Superior temporal gyrus (tissue), 1 donor: ENCODE results near the gene BRF1.

Experiments used
- DNase-seq: peaks from one replicate; pipeline ENCODE4 v3.0.0-alpha.2; 2016; ENCODE audit errors: extremely low spot score

Gene BRF1

GRCh38 chr14:105211086-105211757 lies 89.6 kb downstream of the BRF1 start:
- DNase-seq, result no peak

DNA sequence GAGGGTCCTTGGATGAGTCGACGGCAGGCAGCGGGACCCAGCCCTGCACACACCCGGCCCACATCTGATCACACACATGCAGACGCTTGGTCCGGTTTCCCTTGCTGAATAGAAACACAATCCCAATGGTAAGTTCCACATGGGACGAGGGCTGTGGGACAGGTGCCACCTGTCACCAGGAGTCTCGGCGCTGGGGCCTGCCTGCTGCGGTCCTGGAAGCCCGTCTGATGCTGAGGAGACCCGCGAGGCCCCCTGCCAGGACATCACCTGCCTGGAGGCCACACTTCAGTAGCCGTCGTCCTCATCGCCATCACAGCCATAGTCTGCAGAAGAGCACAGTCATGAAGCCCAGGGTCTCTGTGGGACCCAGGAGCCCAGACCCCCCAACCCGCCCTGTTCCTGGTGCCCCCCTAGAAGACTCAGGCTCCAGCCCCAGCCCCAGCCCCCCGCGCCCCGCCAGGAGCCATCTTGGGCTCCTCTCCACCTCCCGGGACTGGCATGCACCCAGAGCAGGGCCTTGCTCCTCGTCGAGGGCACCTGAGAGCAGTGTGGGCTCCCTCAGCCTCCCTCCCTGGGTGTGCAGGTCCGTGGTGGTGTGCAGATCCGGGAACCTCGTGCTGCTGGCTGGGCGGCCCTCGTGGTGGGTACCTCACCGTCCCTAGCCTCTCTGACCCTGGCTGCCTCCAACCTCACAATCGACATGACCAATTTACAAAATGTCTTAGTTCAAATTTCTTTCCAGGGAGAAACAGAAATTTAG lies 90.4 kb downstream of the BRF1 start:
- DNase-seq, result no peak

- no peak for DNase-seq
Observed at GRCh38 chr14:105209646-105210045, 91.2 kb downstream of the BRF1 start.

GRCh38 chr14:105209091-105209490 lies 91.7 kb downstream of the BRF1 start:
- no peak for DNase-seq

DNA sequence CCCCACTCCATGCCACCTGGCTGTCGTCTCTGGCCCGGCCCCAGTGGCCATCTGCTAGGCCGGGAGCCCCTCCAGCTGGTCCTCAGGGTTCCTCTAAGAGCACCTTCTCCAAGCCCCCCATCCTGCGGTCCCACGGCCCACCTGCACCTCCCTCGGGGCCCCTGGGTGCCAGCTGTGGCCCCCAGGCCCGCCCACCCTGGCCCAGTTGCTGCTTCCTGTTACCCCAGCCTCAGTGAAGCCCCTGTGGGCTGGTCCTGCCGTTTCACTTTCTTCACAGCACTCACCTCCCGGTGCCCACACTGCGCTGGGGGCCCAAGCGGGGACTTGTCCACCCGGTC lies 92.1 kb downstream of the BRF1 start:
- DNase-seq, result no peak

DNA sequence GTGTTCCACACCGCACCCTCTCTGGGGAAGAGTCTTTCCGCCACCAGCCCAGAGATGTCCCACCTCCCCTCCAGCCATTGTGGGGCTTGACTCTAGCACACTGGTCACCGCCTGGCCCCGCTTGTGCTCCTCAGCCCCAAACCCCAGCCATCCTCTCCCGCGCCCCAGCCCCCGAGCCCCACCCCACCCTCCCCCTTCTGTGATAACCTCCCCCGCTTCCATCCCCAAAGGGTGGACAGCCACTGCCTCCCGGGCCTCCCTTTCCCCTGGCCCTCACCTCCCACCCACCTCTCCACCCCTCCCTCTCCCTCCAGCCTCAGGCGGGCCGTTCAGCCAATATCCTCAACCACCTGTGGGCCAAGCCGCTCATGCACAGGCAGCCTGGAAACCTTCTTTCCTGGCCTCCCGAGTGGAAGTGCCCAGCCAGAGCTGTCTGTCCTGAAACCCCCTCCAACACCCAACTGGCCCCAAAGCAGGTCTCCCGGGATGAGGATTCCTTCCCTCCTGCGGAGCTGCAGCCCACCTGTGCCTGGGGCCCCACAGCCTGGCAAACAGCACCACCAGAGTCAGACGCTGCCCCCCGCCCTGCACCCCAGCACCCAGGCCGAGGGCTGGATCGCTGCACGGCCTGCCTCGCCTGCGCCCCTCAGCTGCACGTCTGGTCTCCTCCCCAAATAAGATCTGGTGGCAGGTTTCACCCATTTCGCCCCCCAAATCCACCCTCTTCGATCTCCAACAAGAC lies 92.6 kb downstream of the BRF1 start:
- no peak for DNase-seq

- DNase-seq, result no peak
Observed at GRCh38 chr14:105207460-105207901, 93.3 kb downstream of the BRF1 start.

DNA sequence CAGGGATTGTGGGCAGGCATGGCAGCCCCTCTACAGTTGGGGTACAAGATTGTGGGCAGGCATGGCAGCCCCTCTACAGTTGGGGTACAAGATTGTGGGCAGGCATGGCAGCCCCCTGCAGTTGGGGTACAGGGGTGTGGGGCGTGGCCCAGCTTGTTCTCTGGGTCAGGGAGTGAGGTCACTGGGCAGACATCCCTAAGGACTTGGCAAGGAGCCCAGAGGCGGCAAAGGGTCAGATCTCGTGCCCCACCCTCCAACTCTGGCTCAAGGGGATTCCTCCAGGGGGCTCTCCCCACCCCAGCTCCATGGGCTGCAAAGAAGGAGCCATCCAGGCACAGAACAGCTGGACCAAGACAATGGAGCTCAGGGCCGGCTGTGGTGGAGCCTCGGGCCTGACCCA lies 93.9 kb downstream of the BRF1 start:
- DNase-seq, result no peak

DNA sequence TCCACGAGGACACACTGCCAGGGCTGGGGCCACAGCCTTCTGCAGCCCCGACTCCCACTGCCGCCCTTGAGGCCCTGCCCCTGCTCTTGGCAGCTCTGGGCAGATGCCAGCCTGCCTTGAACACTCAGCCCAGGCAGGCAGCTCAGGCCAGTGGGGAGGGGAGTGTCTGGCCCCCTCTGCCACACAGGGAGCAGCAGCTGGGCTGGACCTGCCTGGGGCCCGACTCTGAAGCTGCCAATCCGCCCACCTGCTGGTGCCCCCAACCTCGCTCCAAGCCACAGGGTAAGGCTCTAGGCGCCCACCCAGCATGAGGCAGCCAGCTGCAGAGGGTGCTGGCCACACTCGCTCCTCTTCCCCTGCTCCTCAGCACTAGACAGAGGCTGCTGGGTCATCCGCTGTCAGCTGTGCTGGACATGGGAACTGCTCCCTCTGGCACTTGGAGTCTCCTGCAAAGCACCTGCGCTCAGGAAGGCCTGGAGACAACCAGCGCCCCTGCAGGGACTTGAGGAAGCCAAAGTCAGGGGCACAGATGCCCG lies 95.1 kb downstream of the BRF1 start:
- no peak for DNase-seq

- DNase-seq, result no peak
Observed at GRCh38 chr14:105204931-105205672, 95.7 kb downstream of the BRF1 start.

- DNase-seq, result peak; percentile 72
Observed at GRCh38 chr14:105204206-105204930, 96.4 kb downstream of the BRF1 start.

DNA sequence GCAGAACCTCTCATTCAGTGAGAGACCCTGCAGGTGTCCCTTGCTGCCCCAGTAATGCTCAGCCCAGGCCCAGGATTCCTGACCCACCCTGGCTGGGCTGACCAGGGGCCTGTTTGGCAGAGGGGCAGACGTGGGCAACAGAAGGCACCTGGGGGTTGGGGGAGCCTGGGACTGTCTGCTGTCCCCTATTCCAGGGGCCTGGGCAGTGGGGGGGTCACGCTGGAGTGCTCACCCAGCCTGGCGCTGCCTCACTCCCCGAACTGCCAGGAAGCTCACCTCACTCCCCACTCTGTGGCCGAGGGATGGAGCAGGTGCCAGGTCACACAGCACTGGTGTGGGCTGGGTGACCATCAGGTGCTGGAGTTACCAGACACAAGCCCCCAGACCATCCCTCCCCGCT lies 97.1 kb downstream of the BRF1 start:
- no peak for DNase-seq

DNA sequence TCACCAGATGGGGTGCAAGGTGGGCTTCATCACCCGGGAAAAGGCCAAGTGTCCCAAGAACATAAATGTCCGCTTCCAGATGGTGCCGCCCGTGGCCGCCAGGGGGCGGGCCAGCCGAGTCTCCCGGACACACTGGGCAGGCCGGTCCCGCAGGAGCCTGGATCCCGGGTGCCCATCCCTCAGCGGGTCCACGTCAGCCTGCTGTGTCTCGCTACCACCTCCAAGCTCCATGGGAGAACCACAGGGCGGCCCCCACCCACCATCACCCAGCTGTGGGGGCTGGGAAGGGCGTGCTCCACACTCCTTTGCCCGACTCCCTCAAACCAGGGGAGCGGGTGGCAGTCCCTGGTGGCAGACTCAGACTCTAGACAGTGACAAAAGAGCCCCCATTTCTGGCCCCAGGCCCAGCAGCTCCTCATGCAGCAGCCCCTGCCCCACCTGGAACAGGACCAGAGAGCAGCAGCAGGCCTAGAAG lies 97.7 kb downstream of the BRF1 start:
- peak; percentile 78 for DNase-seq

DNA sequence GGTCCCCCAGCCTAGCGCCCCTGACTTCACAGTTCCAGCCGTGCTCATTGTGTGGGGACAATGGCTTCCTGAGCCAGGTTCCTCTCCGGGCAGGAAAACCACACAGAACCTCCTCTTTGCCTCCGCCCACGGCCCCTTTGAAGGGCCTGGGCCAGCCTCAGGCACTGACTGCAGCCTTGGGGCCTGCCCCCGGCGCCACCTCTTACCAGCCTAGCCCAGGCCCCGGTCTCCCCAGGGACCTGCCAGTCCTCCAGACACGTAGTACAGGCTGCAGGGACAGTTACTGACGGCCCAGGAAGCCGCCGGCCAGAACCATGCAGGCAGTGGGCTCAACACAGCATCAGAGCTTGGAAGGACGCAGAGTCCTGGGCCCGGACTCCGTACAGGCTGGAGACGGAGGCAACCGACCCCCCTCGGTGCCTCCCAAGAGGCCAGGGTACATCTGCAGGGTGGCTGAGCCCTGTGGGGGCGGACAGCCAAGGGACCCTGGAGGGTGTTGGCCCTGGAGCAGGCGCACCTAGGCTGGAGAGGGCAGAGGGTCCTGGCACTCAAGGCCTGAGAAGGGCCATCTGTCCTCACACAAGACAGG lies 98.8 kb downstream of the BRF1 start:
- no peak for DNase-seq

DNA sequence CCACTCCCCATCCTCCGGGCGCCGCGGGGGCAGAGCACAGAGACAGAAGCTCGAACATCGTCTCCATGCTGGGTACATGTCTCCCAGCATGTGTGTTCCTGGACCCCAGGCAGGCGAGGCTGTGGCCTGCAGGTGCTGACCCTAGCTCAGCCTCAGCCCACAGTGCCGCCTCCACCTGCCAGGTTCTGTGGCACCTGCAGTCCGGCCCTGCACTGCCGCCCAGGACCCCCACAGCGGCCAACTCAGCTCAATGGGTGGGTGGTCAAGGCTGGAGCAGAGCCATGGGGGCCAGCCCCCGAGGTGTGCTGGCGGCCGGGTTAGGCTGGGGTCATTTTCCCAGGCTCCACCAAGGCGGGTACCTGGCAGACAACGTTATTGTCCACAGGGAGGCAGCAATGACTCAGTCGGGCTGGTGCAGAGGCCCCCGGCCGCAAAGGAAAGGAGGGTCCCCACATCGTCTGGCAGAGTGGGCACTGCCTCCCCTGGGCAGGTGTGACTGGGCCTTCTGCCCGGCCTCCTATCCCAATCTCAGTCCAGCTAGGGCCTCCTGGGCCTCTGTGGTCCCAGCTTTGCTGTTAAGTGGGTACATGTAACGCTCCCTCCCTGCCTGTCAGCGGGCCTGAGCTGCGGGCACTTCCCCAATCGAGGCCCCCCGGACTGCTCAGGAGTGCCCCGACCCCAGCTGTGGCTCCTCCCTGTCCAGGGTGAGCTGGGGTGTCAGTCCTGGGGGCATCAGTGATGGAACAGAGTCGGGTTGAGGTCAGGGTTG lies 99.5 kb downstream of the BRF1 start:
- DNase-seq, result no peak

GRCh38 chr14:105200641-105201040 lies 100.2 kb downstream of the BRF1 start:
- DNase-seq, result no peak

GRCh38 chr14:105200074-105200473 lies 100.7 kb downstream of the BRF1 start:
- no peak for DNase-seq

GRCh38 chr14:105199093-105199492 lies 101.7 kb downstream of the BRF1 start:
- no peak for DNase-seq

- DNase-seq, result no peak
Observed at GRCh38 chr14:105198588-105198987, 102.2 kb downstream of the BRF1 start.

GRCh38 chr14:105197211-105197641 lies 103.6 kb downstream of the BRF1 start:
- DNase-seq, result no peak
